Left renal pelvis (tissue), 4 donors: ENCODE results near the gene SSBP2. TPM values are rescaled to one million over a fixed set of nuclear protein-coding genes. Genes with fewer than 3 reads are reported as not detected.
"Not testable (repeated sequence)": the region's sequence is repeated elsewhere in the genome, so short reads cannot be mapped to it uniquely, and the experiment has no call there.

ENCODE experiments used
- DNase-seq, 4 donors: peaks; one replicate each; pipeline ENCODE4 v3.0.0-alpha.2; 2013; ENCODE audit warnings: low read depth in 4 of 4, low spot score in 3 of 4
- polyA plus RNA-seq, 4 donors: library from polyadenylated mRNA; unstranded; fragments of 120-200 nt; gene quantifications; one replicate each; pipeline ENCODE4 v1.2.1, GENCODE V29; 2013; ENCODE audit not compliant: insufficient read length in 4 of 4

The SSBP2 gene
- polyA plus RNA-seq, 4 donors, result 85.6 to 125 (median 93.6) TPM

DNA sequence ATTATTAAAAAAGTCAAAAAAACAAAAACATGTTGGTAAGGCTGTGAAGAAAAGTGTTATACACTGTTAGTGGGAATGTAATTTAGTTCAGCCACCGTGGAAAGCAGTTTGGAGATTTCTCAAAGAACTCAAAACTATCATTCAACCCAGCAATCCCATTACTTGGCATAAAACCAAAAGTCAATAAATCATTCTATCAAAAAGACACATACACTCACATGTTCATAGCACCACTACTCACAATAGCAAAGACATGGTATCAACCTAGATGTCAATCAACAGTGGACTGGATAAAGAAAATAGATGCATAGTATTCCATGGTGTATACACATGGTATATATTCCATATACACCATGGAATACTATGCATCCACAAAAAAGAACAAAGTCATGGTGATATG lies 208.7 kb downstream of the SSBP2 start:
- no peak for DNase-seq

DNA sequence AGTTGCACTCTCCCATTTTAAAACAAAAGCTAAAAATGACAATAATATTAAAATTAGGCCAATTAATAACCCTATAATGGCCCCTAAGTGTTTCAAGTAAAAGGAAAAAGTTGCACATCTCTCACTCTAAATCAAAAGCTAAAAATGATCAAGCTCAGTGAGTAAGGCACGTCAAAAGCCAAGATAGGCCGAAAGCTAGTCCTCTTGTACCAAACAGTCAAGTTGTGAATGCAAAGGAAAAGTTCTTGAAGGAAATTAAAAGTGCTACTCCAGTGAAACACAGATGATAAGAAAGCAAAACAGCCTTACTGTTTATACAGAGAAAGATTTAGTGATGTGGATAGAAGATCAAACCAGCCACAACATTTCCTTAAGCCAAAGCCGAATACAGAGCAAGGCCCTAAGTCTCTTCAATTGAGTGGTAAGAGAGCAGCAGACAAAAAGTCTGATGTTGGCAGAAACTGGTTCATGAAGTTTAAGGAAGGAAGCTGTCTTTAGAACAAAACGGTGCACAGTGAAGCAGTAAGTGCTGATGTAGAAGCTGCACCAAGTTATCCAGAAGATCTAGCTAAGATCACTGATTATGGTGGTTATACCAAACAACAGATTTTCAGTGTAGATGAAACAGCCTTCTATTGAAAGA lies 212.9 kb downstream of the SSBP2 start:
- DNase-seq, result no peak

DNA sequence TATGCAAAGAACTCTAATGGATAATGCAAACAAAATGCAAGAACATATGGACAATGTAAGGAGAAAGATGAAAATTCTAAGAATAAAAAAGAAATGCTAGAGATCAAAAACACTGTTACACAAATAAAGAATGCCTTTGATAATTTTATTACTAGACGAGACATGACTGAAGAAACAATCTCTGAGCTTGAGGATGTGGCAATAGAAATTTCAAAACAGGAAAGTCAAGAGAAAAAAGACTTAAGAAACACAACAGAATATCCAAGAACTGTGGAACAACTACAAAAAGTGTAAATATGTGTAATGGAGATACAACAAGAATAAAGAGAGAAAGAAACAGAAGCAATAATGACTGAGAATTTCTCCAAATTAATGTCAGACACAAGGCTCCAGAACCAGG lies 216.5 kb downstream of the SSBP2 start:
- DNase-seq, result no peak

DNA sequence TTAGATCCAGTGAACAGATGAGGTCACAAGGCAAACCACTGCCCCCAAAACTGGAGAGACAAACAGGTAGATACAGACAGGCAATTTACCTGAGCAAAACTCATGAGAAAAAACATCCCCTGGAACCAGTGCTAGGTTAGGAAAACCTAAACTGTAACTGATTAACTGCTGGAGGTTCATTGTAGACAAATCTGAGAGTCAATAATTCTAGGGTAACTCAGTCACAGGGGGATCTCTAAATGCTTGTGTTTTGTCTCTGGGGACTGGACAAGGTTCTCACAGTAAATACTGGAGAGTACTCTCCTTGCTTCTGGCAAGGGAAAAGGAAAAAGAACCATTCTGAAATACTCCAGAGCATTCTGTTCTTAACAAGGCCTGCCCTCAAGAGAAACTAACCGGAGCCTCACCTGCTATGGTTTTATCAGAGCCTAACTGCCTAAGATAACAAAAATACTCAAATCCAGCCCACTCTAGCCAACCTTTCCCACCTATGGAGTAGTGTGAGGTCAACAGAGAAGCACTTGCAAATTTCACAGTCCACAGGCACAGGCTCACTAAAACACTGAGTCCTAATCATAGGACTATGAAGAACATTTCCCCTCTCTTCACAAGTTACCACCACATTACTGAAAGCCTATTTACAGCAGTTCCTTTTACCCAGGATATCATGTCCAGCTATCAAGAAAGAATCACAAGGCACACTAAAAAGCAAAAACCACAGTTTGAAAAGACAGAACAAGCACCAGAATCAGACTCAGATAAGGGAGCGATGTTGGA lies 217.1 kb downstream of the SSBP2 start:
- DNase-seq, result no peak

DNA sequence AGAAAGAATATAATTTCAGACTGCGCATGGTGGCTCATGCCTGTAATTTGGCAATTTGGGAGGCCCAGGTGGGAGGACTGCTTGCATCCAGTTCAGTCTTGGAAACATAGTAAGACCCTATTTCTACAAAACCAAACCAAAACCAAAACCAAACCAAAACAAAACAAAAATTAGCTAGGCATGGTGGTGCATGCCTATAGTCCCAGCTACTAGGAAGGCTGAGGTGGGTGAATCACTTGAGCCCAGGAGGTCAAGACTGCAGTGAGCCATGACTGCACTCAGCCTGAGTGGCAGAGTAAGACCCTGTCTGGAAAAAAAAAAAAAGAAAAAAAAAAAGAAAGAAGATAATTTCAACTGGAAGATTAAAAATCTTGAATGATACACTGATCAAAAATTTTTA lies 220.0 kb downstream of the SSBP2 start:
- no peak for DNase-seq

DNA sequence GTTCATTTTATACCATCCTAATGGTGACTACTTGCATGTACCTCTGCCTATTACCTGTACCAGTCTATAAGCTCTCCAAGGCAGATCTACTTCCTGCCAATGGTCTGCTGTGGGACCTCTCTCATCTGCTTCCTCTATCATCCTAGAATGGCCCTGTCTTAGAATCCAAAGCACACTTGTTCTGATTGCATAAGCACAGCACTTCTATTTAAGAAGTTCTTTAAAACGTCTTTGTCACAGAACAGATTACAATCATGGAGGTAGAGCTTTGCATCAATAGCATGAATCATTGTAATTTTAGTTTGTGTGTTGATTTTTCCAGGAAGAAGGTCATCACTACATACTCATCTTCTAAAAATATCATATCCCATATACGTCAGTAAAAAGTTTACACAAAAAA lies 225.2 kb downstream of the SSBP2 start:
- DNase-seq, result no peak

DNA sequence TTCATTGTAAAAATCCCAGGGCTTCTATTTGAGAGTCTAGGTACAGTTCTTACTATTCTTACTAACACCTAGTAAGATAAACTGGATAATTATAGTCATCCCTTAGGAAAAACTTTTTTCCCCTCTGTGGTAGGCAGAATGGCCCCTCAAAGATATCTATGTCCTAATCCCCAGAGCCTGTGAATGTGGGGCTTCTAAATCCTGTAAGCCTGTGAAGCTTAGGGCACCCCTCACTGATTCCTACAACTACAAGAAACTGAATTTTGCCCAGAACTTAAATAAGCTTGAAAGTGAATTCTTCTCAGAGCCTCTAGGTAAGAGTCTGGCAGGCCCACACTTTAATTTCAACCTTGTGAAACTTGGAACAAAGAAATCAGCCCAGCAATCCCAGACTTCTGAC lies 226.9 kb downstream of the SSBP2 start:
- no peak for DNase-seq

DNA sequence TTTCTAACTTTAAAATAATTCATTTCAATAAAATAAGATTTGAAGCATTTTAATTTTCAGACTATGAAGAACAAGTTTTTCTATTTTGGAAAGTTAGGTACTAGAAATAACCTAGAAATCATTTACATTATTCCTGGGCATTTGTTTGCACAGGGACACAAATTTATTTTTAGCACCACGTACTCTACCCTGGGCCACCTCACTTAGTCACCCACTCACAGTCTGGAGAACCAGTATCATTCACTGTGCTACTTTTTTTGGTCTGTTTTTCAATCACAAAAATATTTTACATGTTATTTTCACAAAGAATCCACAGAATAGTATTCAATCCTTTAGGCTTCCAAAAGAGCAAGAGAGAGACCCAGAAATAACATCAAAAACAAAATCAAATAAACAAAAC lies 228.3 kb downstream of the SSBP2 start:
- no peak for DNase-seq

DNA sequence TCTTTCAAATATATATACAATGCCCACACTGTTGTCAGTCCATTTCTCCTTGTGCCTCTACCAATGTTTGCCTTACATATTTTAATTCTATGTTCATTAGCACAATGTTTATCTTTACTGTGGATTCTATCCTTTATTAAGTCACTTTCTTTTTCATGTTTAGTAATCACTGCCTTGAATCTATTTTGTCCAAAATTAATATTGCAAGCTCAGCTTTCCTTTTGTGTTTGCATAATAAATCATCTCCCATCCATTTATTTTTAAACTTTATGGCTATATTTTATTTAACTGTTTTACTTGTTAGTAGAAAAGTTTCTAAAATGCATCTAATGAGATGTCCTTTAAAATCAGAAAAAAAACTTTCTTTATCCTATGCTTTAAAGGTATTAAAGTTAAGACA lies 230.1 kb downstream of the SSBP2 start:
- no peak for DNase-seq

DNA sequence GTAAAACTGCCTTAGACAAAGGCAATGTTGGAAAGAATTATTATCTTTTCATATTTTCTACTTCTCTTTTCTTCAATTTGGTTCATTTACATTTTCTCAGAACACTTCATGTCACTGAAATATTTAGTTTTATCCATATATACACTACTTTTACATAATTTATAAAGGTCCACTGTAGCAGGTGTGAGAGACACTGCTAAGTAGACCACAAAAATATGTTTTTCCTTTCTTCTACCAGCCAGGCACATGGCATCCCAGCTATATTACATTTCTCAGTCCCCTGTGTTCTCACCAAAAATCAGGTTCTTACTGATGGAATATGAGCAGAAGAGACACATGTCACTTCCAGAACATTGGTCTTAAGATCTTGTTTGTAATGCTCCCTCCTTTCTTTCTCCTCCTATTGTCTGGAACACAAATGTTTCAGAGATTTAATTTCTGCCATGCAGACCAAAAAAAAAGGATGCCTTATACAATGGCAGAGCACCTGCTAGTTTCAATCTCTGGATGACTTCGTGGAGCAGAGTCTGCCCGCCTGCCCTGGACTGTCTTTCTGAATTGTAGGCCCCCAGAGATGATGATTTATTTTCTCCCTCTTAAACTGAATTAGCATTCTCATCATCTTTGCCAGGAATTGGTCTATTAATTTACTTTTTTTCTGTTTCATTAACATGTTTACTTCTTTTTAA lies 231.5 kb downstream of the SSBP2 start:
- DNase-seq, result no peak

DNA sequence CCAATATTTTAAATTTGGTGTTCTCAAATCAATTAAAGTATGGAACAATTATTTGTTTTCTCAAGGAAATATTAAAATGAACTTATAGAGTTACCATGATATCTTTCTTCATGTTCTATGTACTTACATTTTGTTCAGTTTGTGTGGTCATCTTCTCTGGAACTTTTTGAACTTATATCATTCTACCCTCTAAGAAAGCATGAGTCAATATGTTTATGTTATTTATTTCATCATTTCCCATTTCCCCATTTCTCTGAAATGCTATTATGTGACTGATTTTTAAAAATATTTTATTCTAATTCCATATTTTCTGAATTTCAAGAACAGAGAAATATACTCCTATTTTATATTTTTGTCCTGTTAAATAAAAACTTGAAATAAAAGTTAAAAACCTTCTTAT lies 233.4 kb downstream of the SSBP2 start:
- no peak for DNase-seq

DNA sequence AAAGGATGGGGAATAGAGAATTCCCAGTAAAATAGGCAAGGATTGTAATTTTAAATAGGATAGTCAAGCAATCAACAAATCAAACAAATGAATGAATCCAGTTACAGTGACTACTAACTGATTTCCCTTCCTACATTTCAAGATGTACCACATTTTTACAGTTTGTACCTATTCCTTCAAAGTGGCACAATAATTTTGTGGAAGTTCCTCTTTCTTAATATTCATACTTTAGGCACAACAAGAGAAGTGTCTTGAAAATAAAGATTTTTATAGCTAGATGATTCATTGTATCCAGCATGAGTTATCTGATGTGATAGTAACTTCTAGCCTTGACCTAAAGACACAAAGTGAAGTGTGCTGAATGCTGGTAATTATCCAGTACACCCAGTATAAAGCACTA lies 234.8 kb downstream of the SSBP2 start:
- no peak for DNase-seq

DNA sequence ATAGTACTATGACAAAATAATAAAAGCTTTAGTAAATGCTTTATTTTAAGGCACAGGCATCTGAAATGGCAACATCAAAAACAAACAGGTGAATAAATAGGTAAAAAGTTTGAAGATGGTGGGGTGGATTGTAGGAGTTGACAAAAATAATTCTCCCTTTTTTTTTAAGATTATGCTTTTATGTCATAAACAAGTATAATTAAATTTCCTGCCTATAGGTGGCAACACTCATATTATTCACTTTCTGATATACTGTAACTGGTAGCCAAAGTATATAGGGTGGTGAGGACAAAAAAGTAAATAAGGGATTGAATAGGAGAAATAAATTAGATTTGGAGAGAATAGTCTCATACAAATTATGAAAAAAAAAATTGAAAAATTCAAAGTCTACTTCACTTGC lies 236.9 kb downstream of the SSBP2 start:
- no peak for DNase-seq

DNA sequence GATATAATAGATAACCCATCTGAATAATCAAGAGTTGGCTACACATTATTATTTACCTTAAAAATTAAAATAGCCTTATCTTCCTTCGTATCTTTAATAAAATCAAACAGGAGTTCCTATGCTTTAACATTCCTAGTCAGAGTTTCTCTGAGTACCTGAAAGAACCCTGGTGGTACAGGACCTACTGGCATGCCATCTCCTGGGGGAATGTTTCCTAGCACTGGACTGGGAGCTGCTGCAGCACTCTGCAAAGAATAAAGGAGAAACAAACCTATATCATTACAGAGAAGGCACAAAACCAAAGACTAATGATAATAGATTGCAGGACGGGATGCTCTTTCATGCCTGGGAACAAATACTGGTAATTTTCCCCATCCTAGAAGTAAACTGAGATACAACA lies 237.4 kb downstream of the SSBP2 start:
- DNase-seq, result no peak

DNA sequence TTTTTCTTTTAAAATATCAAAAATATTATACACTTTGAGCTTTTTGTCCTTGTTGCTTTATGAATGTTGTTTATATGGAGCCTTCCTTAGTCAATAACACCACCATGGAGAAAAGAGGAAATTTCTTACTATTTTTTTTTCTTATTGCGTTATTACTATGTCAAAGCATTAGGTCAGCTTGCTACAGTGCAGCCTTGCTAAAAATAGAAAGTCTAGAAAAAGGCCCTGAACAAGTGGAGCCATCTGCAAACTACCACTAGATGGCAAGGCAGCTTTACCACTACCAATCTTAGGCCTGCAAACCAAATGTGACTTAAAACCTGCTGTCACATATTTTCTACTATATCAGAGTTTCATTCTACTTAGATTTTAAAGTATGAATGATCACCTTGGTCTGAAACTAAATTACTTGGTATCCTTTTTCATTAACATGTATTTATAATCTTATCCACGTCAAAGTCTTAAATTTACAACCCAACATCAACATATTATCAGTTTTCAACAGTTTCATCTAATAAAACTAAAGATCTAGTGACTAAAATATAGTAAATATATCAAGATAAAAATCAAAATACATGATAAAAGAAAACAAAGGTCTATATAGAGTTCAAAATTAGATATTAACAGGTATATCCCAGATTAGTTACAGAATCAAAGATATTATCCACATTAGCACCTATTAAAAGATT lies 243.9 kb downstream of the SSBP2 start:
- DNase-seq, result peak; percentile 62 to 73 (median 70)

DNA sequence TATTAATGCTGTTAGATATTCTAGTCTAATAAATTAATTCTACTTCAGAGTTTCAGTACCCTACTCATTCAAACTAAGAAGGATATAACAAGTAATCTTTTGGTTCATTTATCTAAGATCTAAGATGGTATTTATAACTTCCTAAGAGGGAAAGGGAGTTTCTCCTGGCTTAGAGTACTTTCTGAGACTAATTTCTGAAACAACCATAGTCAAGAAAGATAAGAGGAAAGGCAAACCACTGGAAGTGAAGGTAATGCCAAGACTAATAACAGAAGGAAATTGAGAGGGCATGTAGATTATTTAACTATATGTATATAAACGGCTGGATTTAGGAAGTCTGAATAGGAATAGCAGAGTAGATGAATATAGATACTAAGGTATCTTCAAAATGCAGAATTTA lies 244.5 kb downstream of the SSBP2 start:
- no peak for DNase-seq

DNA sequence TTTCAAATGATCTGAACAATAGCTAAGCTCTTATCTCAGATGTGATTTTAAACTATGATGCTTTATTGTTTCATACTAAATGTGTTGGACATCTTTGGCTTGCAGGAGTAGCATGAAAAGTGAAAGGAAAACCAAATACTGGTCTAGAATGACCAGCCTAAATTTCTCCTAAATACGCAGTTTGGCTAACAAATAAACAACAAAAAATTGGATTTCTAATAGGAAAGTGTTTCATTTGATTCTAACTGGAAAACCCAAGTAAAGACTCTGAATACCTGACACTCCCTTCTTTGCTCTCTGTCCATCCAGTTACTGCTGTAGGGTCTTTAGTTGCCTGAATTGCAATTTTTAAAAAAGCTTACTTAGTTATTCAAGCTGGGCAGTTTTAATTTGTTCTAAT lies 245.2 kb downstream of the SSBP2 start:
- DNase-seq, result no peak

DNA sequence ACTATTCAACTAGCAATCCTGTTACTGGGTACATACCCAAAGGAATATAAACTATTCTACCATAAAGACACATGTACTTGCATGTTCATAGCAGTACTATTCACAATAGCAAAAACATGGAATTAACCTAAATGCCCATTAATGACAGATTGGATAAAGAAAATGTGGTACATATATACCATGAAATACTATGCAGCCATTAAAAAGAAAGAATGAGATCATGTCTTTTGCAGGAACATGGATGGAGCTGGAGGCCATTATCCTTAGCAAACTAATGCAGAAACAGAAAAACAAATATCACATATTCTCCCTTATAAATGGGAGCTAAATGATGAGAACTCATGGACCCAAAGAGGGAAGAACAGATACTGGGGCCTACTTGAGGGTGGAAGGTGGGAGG lies 247.3 kb downstream of the SSBP2 start:
- not testable (repeated sequence) for DNase-seq

DNA sequence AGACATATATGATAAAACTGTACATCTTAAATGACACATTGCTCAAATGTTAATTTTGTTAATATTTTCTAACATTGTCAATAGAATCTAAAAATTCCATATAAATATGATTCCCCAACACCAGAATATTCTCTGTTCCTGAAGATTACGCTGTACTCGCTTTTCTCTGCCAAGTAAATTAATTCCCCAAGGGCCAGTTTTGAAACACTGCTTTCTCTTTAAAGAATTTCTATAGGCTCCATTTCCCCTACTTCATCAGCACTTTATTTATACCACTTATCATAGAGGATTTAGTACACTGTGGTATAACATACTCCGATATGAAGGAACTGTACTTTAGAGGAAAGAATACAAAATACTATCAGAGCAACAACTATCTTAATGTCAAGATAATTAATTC lies 255.6 kb downstream of the SSBP2 start:
- DNase-seq, result no peak

DNA sequence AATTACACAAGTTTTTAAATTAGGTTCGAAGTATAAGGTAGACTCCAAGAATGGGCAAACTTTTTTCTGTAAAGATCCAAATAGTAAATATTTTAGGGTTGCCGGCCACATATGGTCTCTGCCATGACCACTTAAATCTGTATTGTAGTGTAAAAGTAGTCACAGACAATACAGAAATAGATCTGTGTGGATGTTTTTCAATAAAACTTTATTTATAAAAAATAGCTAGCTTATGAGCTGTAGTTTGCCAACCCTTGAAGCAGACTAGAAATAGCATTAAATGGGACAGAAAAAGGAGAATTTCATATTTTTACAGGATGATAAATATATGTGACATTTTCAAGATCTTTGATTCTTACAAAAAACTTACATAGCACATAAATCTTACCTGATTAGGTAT lies 262.0 kb downstream of the SSBP2 start:
- DNase-seq, result no peak

DNA sequence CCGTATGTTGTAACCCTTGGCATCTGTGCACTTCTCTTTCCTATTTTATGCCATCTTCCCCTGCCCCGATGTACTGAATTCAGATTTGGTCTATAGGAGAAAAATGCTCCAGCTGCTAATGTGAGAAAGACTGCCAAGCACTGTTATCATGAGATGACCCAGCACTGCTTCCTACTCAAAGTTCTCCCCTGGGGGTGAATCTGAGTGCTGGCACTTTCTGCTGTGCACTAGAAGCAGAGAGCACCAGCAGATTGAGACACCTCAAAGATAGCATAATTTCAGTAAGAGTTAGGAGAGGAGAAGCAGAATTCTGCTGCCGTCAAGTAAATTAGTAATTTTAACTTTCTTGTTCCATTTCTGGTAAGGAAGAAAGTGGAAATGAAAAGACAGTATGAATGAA lies 264.2 kb downstream of the SSBP2 start:
- no peak for DNase-seq
